ENCODE data around the gene SERPINA5.
"Not testable (repeated sequence)": the region's sequence is repeated elsewhere in the genome, so short reads cannot be mapped to it uniquely, and the experiment has no call there.

Gene SERPINA5

DNA sequence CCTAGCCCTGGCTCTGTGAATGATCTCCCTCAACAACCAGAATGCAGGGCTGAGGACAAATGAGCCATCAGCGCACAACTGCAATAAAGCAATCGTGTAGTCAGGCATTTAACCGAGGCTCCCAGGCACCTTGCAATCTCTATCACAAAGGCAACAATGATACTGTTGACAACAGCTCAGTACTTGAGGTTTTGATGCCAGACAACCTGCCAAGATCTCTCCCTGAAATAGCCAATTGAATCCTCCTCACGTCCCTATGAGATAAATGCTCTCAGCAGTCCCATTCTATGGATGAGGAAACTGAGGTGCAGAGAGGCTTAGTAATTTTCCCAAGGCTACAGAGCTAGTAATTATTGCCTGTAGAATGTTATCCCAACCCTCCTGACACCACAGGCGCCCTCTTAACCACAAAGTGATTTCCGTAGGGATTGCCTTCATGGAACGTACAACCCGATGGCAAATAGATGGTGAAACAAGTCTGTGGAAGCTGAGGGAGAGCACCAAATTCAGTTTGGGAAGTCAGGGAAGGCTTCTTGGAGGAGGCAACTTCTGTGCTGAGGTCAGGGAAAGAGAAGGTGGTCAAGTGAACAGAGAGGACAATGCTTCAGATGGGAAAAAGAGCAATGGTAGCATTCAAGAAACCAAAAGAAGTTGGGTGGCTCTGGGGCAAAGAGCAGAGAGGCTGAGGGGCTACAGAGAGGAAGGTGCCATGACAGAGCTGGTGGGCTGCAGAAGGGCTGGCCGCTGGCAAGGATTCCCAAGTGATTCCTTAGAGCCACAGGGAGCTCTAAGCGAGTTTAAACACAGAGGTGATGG lies 43.5 kb downstream of the SERPINA5 start:
- no peak for DNase-seq

DNA sequence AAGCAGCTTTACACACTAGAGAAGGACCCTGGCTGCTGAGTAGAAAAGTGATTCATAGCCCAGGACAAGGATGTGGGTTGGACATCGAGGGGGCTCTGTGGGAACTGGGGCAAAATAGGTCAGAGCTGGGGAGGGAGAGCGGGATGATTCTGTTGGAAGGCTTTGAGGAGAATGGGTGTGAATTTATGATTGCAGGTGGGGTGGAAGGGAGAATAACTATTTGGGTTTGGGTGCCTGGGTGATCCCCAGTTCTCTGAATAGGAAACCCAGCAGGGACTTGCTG lies 44.1 kb downstream of the SERPINA5 start:
- no peak for DNase-seq

DNA sequence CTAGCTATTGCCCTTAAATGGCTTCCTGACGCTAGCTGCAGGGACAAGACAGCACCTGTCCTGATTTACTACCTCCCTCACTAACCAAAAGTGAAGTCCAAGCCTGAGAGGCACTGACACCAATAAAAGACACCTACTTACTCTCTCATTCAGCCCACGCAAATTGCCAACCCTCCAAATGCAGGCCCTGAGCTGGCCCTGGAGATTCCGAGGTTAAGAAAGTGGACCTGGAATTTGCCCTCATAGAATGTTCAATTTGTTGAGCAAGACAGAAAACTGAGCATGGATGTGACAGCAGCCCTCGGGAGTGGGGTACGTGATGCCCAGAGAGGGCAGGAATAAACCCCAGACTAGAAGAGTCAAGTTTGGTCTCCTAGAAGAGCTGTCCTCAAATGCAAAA lies 47.4 kb downstream of the SERPINA5 start:
- no peak for DNase-seq

DNA sequence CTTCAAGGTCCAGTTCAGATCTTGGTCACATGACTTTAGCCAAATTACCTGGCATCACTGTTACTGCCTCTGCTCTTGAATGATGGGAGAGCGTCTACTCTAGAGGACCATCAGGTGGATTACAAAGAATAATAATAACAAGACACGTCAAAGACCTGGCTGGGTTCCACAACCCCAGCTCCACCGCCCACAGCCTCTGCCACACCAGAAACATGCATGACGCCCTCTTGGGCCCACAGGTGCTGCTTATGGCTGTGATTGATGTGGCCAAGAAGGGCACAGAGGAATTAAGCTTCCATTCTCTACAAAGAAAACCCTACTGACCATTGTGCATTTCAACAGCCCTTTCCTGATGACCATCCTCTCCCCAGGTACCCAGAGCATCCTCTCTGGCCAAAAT lies 49.2 kb downstream of the SERPINA5 start:
- DNase-seq = no peak

DNA sequence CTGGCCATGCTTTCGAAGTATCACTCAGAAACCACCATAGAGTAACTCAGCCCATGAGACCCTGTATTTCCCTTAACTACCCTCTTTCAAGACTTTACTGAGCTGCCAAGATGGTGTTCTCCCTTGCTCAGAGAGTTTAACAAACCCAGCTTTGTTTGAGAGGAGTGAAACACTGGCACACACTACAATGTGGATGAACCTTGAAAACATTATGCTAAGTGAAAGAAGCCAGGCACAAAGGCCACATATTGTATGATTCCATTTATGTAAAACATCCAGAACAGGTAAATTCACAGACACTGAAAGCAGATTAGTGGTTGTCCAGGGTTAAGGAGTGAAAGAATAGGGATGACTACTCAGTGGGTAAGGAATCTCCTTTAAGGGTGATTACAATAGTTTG lies 49.8 kb downstream of the SERPINA5 start:
- no peak for DNase-seq

DNA sequence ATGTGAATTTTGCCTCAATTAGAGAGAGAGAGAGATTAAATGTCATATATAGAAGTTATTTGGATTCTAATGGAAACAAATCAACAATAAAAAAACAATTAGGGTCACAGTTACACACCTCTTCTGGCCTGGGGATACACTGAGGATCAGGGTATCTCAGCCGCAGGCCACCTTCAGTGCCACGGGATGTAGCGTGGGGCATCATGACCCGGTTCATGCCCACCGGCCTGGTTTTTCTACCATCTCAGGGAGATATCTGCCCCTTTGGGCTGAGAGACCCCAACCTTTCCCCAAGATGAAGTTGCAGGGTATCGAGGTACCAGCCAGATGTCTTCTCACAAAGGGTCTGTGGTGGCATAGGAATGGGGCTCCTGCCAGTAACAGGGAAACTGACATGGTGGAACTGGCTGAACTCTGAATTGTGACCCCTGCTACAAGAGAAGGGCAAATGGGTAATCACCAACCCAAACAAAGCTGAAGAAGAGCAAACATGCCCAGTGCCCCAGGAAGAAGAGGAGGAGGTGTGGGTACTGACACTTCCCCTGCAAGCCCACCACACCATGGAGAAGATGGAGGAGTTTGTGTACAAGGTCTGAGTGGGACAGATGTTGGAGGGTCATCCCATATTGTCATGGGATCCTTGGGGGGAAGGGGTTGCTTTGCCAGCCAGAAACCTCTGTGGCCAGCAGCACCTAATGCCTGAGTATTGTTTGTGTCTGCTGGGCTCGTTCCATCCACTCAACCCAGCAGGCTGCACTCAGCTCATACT lies 50.5 kb downstream of the SERPINA5 start:
- DNase-seq = no peak

DNA sequence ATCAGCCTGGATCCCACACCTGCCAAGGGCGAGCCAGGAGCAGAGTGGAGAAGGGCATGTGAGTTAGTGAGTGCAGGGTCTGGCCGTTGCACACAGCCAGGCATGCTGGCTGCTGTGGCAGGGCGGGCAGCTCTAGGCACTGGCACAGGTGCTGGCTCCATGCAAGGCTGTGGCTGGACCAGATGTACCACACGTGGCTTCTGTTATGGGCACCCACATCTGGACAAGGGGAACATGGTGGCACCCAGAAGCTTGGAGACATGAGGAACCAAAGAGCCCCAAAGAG lies 51.0 kb downstream of the SERPINA5 start:
- DNase-seq = no peak

DNA sequence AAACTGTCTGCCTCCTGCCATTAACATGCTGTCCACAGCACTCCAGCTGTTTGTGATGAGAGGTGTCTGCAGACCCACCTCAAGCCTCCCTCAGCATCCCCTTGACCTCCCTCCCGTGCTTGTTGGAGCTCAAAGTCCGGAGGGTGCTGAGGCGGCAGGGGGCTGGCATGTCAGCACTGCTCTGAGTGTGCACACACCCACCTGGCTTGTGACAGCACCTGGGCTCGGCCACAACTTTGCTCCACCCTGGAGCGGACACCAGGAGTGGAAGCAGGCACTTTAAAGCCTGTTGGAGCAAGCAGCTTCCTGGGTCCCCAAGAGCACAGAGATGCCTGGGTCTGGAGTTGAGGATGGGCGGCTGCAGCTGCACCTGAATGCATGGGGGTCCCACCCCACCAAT lies 51.9 kb downstream of the SERPINA5 start:
- no peak for DNase-seq

DNA sequence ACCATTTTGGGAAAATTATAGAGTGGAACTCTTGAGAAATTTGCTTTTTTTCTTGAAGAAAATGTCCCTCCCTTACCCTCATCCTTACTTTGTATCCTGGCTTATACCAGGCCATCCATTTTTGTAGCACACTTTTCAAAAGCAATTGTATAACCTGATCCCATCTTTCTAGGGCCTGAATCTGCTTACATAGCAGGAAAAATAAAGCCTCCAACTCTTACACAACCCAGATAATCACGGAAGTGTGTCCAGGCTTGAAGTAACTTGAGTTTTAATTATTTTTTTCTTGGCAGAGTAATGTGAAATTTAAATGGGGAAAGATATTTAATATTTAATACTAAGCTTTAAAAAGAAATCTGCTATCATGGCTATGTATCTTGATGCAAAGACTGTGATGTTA lies 53.9 kb downstream of the SERPINA5 start:
- no peak for DNase-seq

DNA sequence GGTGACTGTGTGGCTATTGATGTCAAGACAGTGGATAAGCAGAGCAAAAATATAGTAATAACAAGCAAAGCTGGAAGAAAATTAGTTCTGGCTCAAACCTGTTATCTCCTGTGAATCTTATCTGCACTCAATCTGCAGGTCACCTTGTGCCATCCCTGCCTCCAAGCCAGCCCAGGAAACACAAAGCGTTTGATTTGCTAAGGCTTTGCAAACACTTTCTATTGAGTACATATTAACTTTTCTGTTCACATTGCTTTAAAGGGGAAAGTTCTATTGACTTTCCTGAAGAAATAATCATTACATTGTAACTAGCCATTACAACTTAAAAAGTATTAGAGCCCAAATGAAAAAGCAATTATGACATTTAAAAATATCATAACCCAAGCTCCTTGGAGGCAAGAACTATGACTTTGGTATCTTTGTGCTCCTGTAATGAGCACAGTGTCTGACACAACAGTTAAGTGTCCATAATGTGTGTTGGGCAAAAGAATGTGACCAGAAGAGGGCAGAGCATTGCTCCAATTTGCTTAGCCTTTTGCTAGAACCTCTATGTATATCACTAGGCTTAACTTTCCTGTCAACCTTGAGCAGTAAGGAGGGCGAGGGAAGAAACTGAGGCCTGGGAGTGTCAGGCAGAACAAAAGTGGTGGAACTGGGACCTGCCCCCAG lies 55.7 kb downstream of the SERPINA5 start:
- DNase-seq = no peak

DNA sequence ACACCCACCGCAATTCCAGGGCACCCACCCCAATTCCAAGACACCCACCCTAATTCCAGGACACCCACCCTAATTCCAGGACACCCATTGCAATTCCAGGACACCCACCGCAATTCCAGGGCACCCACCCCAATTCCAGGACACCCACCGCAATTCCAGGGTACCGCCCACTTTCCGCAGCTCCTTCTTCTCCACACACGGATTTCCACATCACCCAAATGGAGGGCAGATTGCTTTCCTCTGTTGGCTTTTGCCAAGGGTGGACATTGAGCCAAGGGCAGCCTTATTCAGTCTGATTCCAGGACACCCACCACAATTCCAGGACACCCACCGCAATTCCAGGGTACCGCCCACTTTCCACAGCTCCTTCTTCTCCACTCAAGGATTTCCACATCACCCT lies 56.6 kb downstream of the SERPINA5 start:
- not testable (repeated sequence) for DNase-seq

DNA sequence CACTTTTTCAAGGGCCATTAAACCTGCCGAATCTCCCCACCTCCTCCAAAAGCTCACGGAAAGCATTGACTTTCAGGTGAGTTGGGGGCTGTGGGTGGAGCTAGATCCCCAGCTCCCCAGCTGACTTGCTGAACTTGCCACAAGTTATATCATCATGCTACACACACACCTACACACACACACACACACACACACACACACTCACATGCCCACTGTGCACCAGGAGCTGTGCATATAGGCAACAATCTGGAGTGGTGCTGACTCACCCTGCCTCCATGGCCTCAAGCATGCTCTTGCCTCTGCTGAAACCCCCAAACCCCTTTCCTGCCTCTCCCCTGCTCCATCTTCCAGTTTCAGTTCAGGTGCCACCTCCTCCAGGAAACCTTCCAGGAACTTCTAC lies 57.1 kb downstream of the SERPINA5 start:
- DNase-seq = no peak

DNA sequence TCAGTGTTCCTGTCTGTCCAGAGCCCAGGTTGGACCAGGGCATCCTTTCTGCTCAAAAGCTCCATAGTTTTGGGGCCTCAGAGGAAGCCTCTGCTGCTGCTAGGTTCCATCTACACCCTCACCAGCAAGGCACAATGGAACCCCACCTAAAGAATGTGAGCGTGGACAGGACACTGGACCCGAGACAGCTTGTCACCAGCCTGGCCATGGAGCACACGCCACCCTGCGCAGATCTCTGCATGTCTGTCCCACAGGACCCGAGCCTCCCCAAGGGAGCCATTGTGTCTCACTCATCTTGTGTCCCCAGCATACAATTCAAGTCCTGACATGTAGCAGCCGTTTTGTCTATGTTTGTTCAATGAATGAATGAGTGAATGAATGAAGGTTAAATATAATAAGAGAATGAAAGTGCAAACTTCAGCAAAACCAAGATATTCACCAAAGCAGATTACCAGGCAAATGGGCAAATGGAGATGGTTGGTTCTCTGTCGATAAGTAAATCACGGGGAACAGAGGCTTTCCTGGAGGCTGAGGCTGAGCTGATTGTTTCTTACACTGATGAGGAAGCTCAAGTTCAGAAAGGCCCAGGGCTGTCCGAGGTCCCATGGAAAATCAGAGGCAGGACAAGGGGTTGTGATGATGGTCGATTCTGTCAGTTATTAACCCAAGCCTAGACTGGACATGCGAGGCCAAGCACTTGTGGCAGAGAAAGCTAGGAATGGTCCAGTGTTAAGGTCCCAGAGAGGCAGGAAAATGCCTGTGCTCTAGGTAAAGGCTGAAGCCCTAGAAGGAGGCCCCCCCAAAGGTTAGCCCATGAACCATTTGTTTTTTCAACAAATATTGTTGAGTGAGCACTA lies 58.0 kb downstream of the SERPINA5 start:
- no peak for DNase-seq

DNA sequence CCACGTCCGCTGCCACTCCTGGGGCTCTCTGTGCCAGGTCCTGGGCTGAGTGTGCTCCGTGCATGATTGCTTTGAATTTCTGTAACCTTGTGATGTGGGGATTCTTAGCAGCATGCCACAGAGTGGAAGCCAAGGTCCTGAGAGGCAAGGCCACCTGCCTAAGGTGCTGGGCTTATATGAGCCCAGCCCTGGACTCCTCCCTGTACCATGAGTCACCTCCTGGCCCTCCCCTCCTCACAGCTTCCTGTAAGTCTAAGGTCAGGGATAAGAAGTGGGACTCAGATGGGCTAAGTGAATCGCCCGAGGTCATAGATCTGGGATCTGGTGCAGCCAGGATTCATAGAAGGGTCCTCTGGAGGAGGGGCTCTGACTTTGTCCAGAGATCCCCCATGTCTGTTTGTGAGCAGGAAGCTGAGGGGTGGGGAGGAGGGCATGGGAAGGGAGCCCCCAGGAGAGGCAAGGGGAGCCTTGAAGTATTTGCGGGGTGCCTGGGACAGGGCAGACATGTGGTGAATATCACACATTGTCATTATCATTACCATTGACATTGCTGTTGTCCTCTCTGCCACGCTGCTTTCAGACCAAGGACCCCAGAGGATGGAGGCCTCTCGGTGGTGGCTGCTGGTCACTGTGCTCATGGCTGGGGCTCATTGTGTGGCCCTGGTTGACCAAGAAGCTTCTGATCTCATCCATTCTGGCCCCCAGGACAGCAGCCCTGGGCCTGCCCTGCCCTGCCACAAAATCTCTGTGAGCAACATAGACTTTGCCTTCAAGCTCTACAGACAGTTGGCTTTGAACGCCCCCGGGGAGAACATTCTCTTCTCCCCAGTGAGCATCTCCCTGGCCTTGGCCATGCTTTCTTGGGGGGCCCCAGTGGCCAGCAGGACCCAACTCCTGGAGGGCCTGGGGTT lies 59.8 kb downstream of the SERPINA5 start:
- DNase-seq = no peak

DNA sequence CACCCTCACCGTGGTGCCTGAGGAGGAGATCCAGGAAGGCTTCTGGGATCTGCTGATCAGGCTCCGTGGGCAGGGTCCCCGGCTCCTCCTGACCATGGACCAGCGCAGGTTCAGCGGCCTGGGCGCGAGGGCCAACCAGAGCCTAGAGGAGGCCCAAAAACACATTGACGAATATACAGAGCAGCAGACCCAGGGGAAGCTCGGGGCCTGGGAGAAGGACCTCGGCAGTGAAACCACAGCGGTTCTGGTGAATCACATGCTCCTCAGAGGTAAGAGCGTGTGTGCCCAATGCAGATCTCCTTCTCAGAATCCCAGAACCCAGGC lies 60.4 kb downstream of the SERPINA5 start:
- no peak for DNase-seq

Data from CD4-positive, alpha-beta T cell treated with Interleukin-15 for 1 hour (primary cell).